AG09309 (cell line): ENCODE data around the gene ABHD4.

Experiments used
- DNase-seq: peaks from one replicate; pipeline ENCODE4 v3.0.0-alpha.2; 2010; ENCODE audit warnings: low read depth
- H3K4me3 ChIP-seq: 2 replicates; pipeline ENCODE4 v1.5.1; 2011; ENCODE audit warnings: mild to moderate bottlenecking, low read depth, low read length, moderate library complexity; ENCODE audit not compliant: control insufficient read depth
- TF ChIP-seq, protein P1 (sequence below): IDR thresholded peaks from 2 replicates; pipeline ENCODE4 v1.5.1; 2011; ENCODE audit warnings: mild to moderate bottlenecking, low read depth, low read length, inconsistent platforms; ENCODE audit not compliant: insufficient read depth, control insufficient read depth; ENCODE audit errors: missing control alignments

Gene ABHD4

DNA sequence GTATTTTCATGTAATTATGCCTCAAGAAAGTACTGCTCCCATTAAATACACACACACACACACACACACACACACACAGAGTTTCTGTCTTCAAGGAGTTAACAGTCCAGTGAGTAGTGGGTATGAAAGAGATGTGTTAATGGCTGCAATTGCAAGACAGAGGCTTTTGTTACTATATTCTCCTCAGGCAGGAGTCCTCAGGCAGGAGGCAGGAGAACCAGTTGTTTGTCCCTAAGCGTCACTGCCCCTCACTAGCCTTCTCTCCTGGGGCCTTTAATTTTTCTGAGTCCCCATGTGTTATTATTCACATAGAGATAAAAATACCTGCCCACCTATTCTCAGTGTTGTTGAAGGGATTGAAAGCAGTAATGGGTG lies 40.3 kb upstream of the ABHD4 start:
- TF ChIP-seq, protein P1, sequence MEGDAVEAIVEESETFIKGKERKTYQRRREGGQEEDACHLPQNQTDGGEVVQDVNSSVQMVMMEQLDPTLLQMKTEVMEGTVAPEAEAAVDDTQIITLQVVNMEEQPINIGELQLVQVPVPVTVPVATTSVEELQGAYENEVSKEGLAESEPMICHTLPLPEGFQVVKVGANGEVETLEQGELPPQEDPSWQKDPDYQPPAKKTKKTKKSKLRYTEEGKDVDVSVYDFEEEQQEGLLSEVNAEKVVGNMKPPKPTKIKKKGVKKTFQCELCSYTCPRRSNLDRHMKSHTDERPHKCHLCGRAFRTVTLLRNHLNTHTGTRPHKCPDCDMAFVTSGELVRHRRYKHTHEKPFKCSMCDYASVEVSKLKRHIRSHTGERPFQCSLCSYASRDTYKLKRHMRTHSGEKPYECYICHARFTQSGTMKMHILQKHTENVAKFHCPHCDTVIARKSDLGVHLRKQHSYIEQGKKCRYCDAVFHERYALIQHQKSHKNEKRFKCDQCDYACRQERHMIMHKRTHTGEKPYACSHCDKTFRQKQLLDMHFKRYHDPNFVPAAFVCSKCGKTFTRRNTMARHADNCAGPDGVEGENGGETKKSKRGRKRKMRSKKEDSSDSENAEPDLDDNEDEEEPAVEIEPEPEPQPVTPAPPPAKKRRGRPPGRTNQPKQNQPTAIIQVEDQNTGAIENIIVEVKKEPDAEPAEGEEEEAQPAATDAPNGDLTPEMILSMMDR: no peak
- no peak for DNase-seq
- H3K4me3 ChIP-seq: no peak overlapping the region

DNA sequence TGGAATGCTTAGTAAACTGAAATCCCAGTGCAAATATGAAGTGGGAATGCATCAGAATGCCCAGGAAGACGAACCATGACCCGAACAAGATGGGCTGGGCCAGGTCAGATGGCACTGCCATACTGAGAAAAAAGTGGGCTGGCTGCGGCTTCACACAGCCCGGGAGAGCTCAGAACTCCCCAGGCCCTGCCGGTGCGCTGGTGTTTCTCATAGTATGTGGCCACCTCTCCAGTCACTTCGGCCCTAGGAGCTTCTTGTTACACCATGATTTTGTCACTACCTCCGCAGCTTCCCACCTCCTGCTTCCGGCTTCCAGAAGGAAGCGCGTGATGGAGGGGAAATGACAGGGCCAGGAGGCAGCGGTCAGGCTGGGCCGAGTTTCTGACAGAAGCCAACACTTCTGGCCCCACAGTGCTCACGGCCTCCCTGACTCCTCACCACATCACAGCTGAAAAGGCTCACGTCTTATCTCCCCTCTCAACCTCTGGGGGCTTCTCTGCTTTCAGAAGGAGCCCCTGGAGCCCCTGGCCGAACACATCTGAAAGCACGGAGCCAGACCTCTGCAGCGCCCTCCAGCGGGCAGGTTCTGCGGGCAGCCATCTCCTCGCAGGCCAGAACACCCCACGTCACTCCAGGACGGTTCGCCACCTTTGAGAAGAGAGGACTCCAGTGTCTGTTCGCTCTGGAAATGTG lies 39.7 kb upstream of the ABHD4 start:
- TF ChIP-seq, protein P1: peak; percentile 12
- DNase-seq: no peak
- no peak overlapping the region for H3K4me3 ChIP-seq

DNA sequence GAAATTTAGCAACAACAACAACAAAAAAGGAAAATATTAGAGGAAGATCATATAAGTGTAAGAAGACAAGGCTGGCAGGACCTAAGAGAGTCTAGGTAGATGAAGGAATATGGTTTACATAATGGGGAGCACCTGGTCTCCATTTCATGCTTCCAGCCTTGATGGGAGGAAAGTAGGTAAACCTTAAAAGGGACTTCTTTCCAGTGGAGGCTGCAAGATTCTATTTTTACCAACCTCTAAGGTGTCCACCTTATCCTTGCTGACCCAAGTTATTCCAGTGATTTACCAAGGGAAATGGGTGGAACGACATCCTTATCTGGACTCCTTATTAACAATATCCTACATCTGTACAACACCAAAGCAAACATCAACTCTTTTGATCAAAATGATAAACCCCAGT lies 39.1 kb upstream of the ABHD4 start:
- H3K4me3 ChIP-seq: no peak overlapping the region
- DNase-seq: no peak
- TF ChIP-seq, protein P1: no peak

DNA sequence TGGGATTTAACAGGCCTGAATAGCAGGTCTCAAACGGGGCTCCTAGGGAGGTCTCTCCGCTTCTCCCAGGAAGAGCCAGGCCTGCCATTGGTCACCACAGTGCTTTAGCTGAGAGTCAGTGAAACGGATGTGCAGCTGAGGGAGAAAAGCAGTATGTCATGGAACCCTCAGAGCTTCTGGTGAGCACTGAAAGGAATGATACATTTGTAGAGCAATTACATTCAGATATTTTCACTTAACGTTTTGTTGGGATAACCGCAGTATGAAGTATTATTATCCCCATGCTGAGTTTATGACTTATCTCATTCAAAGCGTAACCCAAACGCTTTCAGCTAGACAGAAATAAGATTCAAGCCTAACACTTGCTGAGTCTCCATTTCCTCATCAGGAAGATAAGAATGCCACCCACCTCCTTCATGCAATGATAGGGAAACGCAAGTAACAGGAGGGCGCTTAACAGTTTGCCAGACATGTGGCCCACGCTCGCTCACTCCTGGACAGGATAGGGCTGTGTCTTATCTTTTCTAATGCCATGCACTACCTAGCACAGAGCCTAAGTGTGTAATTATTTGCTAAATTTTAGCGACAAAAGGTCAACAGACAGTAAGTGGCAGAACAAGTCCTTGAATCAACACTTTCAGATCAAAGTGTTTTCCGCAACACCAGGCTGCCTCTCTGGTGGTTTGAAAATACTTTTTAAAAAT lies 37.3 kb upstream of the ABHD4 start:
- DNase-seq: no peak

DNA sequence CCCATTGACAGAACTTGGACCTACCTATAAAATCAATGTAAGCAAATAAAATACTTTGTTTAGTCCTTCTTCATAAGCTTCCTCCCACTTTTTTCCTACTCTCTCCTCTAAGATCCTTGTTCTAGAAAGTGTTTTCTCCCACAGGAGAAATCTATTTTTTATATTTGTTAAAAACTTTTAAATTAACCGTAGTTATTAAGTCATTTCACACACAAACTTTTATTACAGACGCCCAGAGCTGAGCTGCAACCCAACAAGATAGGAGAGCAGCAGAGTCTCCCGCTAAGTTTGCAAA lies 36.8 kb upstream of the ABHD4 start:
- TF ChIP-seq, protein P1: no peak
- H3K4me3 ChIP-seq: no peak overlapping the region
- no peak for DNase-seq

More for the DNA sequence above, 37.3 kb upstream of the ABHD4 start:
- no peak overlapping the region for H3K4me3 ChIP-seq
- TF ChIP-seq, protein P1: no peak

DNA sequence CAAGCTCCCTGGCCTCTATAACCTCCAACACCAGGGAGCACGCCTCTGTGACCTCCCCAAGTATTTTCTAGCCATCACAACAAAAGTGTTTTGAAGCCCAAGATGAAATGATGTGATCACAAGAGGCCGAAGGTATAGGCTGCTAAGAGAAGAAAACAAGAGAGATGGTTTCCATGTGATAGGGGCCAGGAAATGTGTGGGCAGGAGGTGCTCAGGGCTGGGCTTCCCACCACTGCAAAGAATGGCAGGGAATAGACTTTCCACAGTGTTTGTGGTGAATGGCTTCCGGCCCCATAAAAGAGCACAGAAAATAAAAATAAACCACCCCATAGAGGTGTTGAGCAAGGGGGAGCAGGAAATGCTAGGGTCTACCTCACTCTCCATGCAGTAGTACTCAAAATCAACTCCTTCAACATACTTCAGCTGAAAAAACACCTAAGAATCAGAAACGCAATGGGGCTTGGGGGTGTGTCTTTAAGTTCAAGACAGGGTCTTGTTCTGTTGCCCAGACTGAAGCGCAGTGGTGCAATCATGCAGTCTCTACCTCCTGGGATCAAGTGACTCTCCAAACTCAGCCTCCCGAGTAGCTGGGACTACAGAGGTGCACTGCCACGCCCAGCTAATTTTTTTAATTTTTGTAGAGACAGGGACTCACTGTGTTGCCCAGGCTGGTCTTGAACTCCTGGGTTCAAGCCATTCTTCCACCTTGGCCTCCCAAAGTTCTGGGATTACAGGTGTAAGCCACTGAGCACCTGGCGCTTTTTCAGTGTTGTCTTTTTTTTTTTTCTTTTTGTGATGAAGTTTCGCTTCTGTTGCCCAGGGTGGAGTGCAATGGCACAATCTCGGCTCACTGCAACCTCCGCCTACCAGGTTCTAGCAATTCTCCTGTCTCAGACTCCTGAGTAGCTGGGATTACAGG lies 36.2 kb upstream of the ABHD4 start:
- H3K4me3 ChIP-seq: no peak overlapping the region
- DNase-seq: no peak
- TF ChIP-seq, protein P1: no peak
